ENCODE measurements around the gene HIPK4.

DNA sequence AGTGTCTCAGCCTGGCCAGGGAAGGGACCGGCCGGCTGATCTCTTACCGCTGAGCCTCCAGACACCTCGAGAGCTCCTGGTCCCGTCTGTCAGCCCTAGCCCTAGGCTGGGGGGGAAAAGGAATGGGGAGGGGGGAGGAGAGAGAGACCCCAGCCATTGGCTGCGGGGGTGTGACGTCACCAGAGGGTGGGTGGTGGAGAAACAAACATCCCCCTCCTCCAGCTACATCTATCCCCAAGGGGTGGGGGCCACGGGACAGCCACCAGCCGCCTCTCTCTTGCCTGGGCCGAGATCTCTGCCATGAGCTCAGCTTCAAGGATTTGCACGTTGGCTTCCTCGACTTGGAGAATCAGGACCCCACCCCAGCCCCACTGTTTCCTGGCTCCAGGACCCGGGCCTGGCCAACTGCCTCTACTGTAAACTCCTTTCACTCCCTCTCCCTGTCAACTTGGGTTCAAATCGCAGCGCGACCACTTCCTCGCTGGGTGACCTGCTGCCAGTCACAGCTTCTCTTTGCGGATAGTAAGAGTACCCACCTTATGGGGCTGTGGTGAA, 23.4 kb upstream of the HIPK4 start, which contains the start of gene PRX:
- no peak for TF ChIP-seq EZH2 (IDR thresholded peaks at IDR 0.05; ENCODE audit: borderline replicate concordance, low read depth, low read length, poor library complexity, severe bottlenecking)
- TF ChIP-seq, protein P1, sequence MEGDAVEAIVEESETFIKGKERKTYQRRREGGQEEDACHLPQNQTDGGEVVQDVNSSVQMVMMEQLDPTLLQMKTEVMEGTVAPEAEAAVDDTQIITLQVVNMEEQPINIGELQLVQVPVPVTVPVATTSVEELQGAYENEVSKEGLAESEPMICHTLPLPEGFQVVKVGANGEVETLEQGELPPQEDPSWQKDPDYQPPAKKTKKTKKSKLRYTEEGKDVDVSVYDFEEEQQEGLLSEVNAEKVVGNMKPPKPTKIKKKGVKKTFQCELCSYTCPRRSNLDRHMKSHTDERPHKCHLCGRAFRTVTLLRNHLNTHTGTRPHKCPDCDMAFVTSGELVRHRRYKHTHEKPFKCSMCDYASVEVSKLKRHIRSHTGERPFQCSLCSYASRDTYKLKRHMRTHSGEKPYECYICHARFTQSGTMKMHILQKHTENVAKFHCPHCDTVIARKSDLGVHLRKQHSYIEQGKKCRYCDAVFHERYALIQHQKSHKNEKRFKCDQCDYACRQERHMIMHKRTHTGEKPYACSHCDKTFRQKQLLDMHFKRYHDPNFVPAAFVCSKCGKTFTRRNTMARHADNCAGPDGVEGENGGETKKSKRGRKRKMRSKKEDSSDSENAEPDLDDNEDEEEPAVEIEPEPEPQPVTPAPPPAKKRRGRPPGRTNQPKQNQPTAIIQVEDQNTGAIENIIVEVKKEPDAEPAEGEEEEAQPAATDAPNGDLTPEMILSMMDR (conservative IDR thresholded peaks at IDR 0.05; ENCODE audit: low read depth, low read length), result no peak
